ENCODE results near the gene CCDC51.
"Not testable (repeated sequence)": the region's sequence is repeated elsewhere in the genome, so short reads cannot be mapped to it uniquely, and the experiment has no call there.

Gene CCDC51

GRCh38 chr3:48405971-48406370 lies 33.9 kb downstream of the CCDC51 start:
- DNase-seq (ENCODE audit: low read depth), result no peak

GRCh38 chr3:48405343-48405881 lies 34.5 kb downstream of the CCDC51 start:
- no peak for DNase-seq (ENCODE audit: low read depth)

GRCh38 chr3:48404440-48405342 lies 35.2 kb downstream of the CCDC51 start:
- no peak for DNase-seq (ENCODE audit: low read depth)

- no peak for DNase-seq (ENCODE audit: low read depth)
Observed at GRCh38 chr3:48403533-48404439, 36.1 kb downstream of the CCDC51 start.

GRCh38 chr3:48402907-48403306 lies 37.0 kb downstream of the CCDC51 start:
- DNase-seq (ENCODE audit: low read depth), result no peak

GRCh38 chr3:48402281-48402732 lies 37.6 kb downstream of the CCDC51 start:
- DNase-seq (ENCODE audit: low read depth), result peak; percentile 93

GRCh38 chr3:48401434-48401901 lies 38.5 kb downstream of the CCDC51 start:
- not testable (repeated sequence) for DNase-seq (ENCODE audit: low read depth)

GRCh38 chr3:48400824-48401433 lies 39.0 kb downstream of the CCDC51 start:
- peak; percentile 36 for DNase-seq (ENCODE audit: low read depth)

GRCh38 chr3:48399387-48400172 lies 40.3 kb downstream of the CCDC51 start:
- no peak for DNase-seq (ENCODE audit: low read depth)

GRCh38 chr3:48398701-48399386 lies 41.1 kb downstream of the CCDC51 start:
- DNase-seq (ENCODE audit: low read depth), result no peak

- DNase-seq (ENCODE audit: low read depth), result no peak
Observed at GRCh38 chr3:48397767-48398681, 41.9 kb downstream of the CCDC51 start.

GRCh38 chr3:48395714-48396113 lies 44.2 kb downstream of the CCDC51 start:
- no peak for DNase-seq (ENCODE audit: low read depth)

- no peak for DNase-seq (ENCODE audit: low read depth)
Observed at GRCh38 chr3:48394391-48394790, 45.5 kb downstream of the CCDC51 start.

GRCh38 chr3:48388966-48389365 lies 51.0 kb downstream of the CCDC51 start:
- no peak for DNase-seq (ENCODE audit: low read depth)

GRCh38 chr3:48387634-48388033 lies 52.3 kb downstream of the CCDC51 start:
- peak; percentile 21 for DNase-seq (ENCODE audit: low read depth)

Measured in iris pigment epithelial cell (primary cell).